Mesenchymal stem cell (in vitro differentiated cells and primary cell): ENCODE results near the gene TCAF2.
"Not testable (repeated sequence)": the region's sequence is repeated elsewhere in the genome, so short reads cannot be mapped to it uniquely, and the experiment has no call there.

Experiments used
- DNase-seq: peaks from one replicate; pipeline ENCODE4 v3.0.0-alpha.2; 2013
- H2AFZ ChIP-seq: one replicate; pipeline ENCODE4 v1.6.1; 2013; ENCODE audit warnings: low read depth, mild to moderate bottlenecking, control low read depth, inconsistent platforms, low read length, moderate library complexity
- H2AK5ac ChIP-seq: 2 replicates; pipeline ENCODE4 v1.6.1; 2013; ENCODE audit warnings: low read length, moderate library complexity, mild to moderate bottlenecking, inconsistent platforms; ENCODE audit not compliant: severe bottlenecking
- H2BK120ac ChIP-seq: one replicate; pipeline ENCODE4 v1.6.1; 2013; ENCODE audit warnings: low read depth, mild to moderate bottlenecking, inconsistent platforms, low read length, moderate library complexity
- H2BK12ac ChIP-seq, 2 experiments: one replicate each; pipeline ENCODE4 v1.6.1; 2013; ENCODE audit warnings: inconsistent platforms in 2 of 2, low read length in 2 of 2, mild to moderate bottlenecking in 2 of 2, moderate library complexity in 2 of 2, control low read depth in 1 of 2
- H2BK15ac ChIP-seq: one replicate; pipeline ENCODE4 v1.6.1; 2013; ENCODE audit warnings: mild to moderate bottlenecking, low read depth, inconsistent platforms; ENCODE audit not compliant: poor library complexity, severe bottlenecking
- H2BK5ac ChIP-seq: 2 replicates; pipeline ENCODE4 v1.6.1; 2013; ENCODE audit warnings: low read depth, mild to moderate bottlenecking, low read length, control low read depth, inconsistent platforms; ENCODE audit not compliant: poor library complexity, severe bottlenecking
- H3K14ac ChIP-seq, 2 experiments: one replicate each; pipeline ENCODE4 v1.6.1; 2013; ENCODE audit warnings: inconsistent platforms in 2 of 2, low read length in 2 of 2, control low read depth in 1 of 2, mild to moderate bottlenecking in 1 of 2, moderate library complexity in 1 of 2
- H3K18ac ChIP-seq, 2 experiments: one replicate each; pipeline ENCODE4 v1.6.1; 2013; ENCODE audit warnings: inconsistent platforms in 2 of 2, low read length in 2 of 2, control low read depth in 1 of 2, low read depth in 1 of 2, mild to moderate bottlenecking in 1 of 2
- H3K23ac ChIP-seq, 2 experiments: one replicate each; pipeline ENCODE4 v1.6.1; 2013; ENCODE audit warnings: inconsistent platforms in 2 of 2, low read length in 2 of 2, mild to moderate bottlenecking in 2 of 2, moderate library complexity in 2 of 2, control low read depth in 1 of 2
- H3K27ac ChIP-seq: 2 replicates; pipeline ENCODE4 v1.5.1; 2013; ENCODE audit warnings: mild to moderate bottlenecking, moderate library complexity, low read length, control low read depth, inconsistent platforms; ENCODE audit not compliant: poor library complexity, severe bottlenecking
- H3K27me3 ChIP-seq, 2 experiments: 2 replicates each; pipeline versions ENCODE4 v1.6.1 to v1.7.0; 2013; ENCODE audit warnings: low read length in 2 of 2, mild to moderate bottlenecking in 2 of 2, moderate library complexity in 2 of 2, control low read depth in 1 of 2, inconsistent platforms in 1 of 2; ENCODE audit not compliant: control insufficient read depth in 1 of 2, insufficient read depth in 1 of 2
- H3K36me3 ChIP-seq, 2 experiments: 2 replicates each; pipeline versions ENCODE4 v1.6.1 to v1.7.0; 2013; ENCODE audit warnings: low read length in 2 of 2, control low read depth in 1 of 2, inconsistent platforms in 1 of 2, low read depth in 1 of 2, mild to moderate bottlenecking in 1 of 2; ENCODE audit not compliant: insufficient read depth in 2 of 2, control insufficient read depth in 1 of 2
- H3K4ac ChIP-seq, 2 experiments: one replicate each; pipeline ENCODE4 v1.6.1; 2013; ENCODE audit warnings: inconsistent platforms in 2 of 2, low read length in 2 of 2, mild to moderate bottlenecking in 2 of 2, moderate library complexity in 2 of 2, control low read depth in 1 of 2, low read depth in 1 of 2
- H3K4me1 ChIP-seq: 2 replicates; pipeline ENCODE4 v1.6.1; 2013; ENCODE audit warnings: low read depth, low read length, control low read depth; ENCODE audit not compliant: control insufficient read depth, insufficient read depth
- H3K4me2 ChIP-seq: 2 replicates; pipeline ENCODE4 v1.6.1; 2013; ENCODE audit warnings: low read length, mild to moderate bottlenecking, inconsistent platforms; ENCODE audit not compliant: poor library complexity, severe bottlenecking
- H3K4me3 ChIP-seq, 2 experiments: 2 replicates each; pipeline versions ENCODE4 v1.5.1 to v1.7.0; 2013; ENCODE audit warnings: low read length in 2 of 2, mild to moderate bottlenecking in 2 of 2, control low read depth in 1 of 2, low read depth in 1 of 2; ENCODE audit not compliant: insufficient read depth in 1 of 2
- H3K79me1 ChIP-seq: replicated peaks from 2 replicates; pipeline ENCODE4 v1.6.1; 2013; ENCODE audit warnings: mild to moderate bottlenecking, control low read depth, low read length, inconsistent platforms; ENCODE audit not compliant: poor library complexity, severe bottlenecking
- H3K9ac ChIP-seq: 2 replicates; pipeline ENCODE4 v1.7.0; 2013; ENCODE audit warnings: mild to moderate bottlenecking, low read length, moderate library complexity
- H3K9me3 ChIP-seq: 2 replicates; pipeline ENCODE4 v1.7.0; 2013; ENCODE audit warnings: mild to moderate bottlenecking, low read length; ENCODE audit not compliant: control insufficient read depth
- H4K8ac ChIP-seq: one replicate; pipeline ENCODE4 v1.6.1; 2013; ENCODE audit warnings: inconsistent platforms, mild to moderate bottlenecking, low read length, moderate library complexity
- H4K91ac ChIP-seq: one replicate; pipeline ENCODE4 v1.6.1; 2013; ENCODE audit warnings: mild to moderate bottlenecking, low read length, inconsistent platforms
- WGBS: methylation state at CpG from one replicate; pipeline ENCODE4 v1.1.7; 2013; ENCODE audit warnings: mixed read lengths; 5-methylcytosine and 5-hydroxymethylcytosine counted together

Gene TCAF2

DNA sequence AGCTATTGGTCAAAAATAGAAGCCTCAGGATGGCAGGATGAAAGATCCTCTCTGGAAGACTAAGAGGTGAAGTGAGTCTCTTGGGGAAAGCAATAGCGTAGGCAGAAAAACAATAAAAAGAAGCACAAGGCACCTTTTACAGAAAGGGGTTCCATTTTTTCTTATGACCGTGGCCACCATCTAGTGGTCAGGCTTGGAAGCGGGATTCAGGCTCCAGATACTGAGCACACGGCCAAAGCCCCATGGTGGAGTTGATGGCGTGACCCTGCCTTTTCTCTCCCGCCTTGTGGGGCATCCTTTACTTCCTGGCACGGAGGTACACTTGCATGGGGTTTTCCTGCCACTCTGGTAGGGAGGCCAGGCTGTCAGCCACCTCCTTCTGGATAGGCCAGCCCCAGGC lies 18.6 kb downstream of the TCAF2 start:
- not testable (repeated sequence) for H3K27me3 ChIP-seq, H2BK120ac ChIP-seq, H4K91ac ChIP-seq, H3K36me3 ChIP-seq, H3K79me1 ChIP-seq, H4K8ac ChIP-seq, H3K23ac ChIP-seq, H3K4me3 ChIP-seq, H3K9ac ChIP-seq, H2AK5ac ChIP-seq, H3K4me2 ChIP-seq, H2AFZ ChIP-seq, DNase-seq, H3K27ac ChIP-seq, H2BK15ac ChIP-seq, H3K4me1 ChIP-seq, H2BK12ac ChIP-seq, H3K4ac ChIP-seq, H2BK5ac ChIP-seq, H3K14ac ChIP-seq, H3K18ac ChIP-seq, H3K9me3 ChIP-seq
- WGBS = no CpG with 5 or more reads among the region's 7 CpGs

DNA sequence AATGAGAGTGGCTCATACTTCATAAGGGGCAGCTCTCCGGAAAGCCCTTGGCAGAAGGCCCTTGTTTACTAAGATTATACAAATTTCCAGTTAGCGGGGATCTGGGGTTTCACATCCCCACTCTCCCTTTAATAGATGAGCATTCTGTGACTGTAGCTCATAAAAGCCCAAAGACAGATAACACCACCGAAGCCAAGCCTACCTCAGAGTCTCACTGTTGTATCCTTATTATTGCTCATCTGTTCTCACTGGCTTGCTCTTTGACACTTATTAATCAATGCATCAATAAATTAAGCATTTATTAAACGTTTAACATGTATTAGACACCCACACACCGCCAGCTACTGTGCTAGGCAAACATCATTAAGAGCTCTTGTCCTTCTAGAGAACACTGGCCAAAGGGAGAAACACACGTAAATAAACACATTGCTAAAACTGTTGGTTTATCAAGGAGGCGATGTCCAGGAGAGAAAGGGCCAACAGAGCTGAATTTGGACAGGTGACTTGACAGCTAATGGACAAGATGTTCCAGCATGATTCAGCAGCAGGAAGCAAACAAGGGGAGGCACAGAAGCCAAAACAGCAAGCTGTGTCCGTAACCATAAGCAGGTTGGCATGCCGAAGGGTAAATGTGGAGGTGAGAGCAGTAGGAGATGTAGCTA lies 19.9 kb downstream of the TCAF2 start:
- no CpG with 5 or more reads among the region's 9 CpGs for WGBS
- H3K79me1 ChIP-seq, H4K8ac ChIP-seq, H3K4me3 ChIP-seq, H2BK15ac ChIP-seq, H3K4me2 ChIP-seq, DNase-seq, H3K23ac ChIP-seq, H3K14ac ChIP-seq, H2BK12ac ChIP-seq, H2BK5ac ChIP-seq, H4K91ac ChIP-seq, H3K4me1 ChIP-seq, H2BK120ac ChIP-seq, H2AK5ac ChIP-seq, H3K27me3 ChIP-seq, H3K4ac ChIP-seq, H3K18ac ChIP-seq, H3K9me3 ChIP-seq, H3K36me3 ChIP-seq, H3K9ac ChIP-seq, H2AFZ ChIP-seq, H3K27ac ChIP-seq: not testable (repeated sequence)

DNA sequence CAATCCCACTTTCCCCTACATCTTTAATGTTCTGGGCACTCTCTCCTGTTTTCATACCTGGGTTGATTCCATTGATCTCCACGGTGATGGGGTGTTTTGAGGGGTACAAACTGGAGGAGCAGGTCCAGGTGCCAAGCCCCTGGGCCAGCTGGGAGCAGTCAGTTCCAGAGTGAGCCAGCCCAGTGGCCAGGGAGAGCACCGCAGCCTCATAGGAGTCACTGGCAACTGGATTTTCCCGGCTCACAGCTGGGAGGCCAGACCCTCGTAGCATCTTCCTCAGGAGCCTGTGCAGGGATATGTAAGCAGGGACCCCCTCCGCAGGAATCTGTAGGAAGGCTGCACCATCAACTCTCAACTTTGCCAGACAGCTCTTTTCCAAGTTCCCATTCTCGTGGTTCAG lies 25.8 kb downstream of the TCAF2 start:
- not testable (repeated sequence) for H3K9me3 ChIP-seq, H3K79me1 ChIP-seq, H3K4me2 ChIP-seq, H3K4ac ChIP-seq, H4K8ac ChIP-seq, H2BK12ac ChIP-seq, H2BK5ac ChIP-seq, H4K91ac ChIP-seq, DNase-seq, H3K18ac ChIP-seq, H2BK15ac ChIP-seq, H2AK5ac ChIP-seq, H2BK120ac ChIP-seq, H3K4me1 ChIP-seq, H3K27ac ChIP-seq, H3K14ac ChIP-seq, H3K4me3 ChIP-seq, H3K36me3 ChIP-seq, H3K23ac ChIP-seq, H2AFZ ChIP-seq, H3K9ac ChIP-seq, H3K27me3 ChIP-seq
- no CpG with 5 or more reads among the region's 6 CpGs for WGBS

DNA sequence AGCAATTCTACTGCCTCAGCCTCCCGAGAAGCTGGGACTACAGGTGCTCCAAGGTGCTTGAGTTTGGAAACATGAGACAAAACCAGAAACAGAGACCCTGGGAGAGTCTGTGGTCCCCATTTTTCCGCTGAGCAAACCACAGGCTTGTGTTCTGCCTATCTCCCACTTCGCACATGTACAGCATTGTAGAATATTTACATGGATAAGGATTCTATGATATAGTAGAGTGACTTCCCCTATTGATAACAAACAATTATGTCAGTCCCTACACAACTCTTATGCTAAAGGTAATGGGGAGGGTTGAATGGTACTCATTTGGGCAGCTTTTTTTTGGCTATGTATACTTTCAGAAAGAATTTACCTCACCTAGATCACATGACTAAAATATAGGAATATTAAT lies 29.1 kb downstream of the TCAF2 start:
- not testable (repeated sequence) for H3K9ac ChIP-seq, H3K4me3 ChIP-seq, H3K18ac ChIP-seq, H2BK5ac ChIP-seq, H2BK12ac ChIP-seq, H3K9me3 ChIP-seq, H2BK15ac ChIP-seq, H3K27ac ChIP-seq, H3K14ac ChIP-seq, H4K91ac ChIP-seq, H2BK120ac ChIP-seq, H4K8ac ChIP-seq, H2AFZ ChIP-seq, DNase-seq, H3K4ac ChIP-seq, H2AK5ac ChIP-seq, H3K4me1 ChIP-seq, H3K27me3 ChIP-seq, H3K4me2 ChIP-seq, H3K36me3 ChIP-seq, H3K79me1 ChIP-seq, H3K23ac ChIP-seq
- no CpG with 5 or more reads among the region's 3 CpGs for WGBS
